HG02763 (cell line): ENCODE results near the gene CBARP.
"Not testable (repeated sequence)": the region's sequence is repeated elsewhere in the genome, so short reads cannot be mapped to it uniquely, and the experiment has no call there.

ENCODE experiments used
- ATAC-seq: cut with Tn5 transposase; IDR thresholded peaks from one replicate; pipeline ENCODE4 v1.9.1; 2021; ENCODE audit warnings: mild to moderate bottlenecking, moderate library complexity; ENCODE audit not compliant: unreplicated experiment

Gene CBARP

DNA sequence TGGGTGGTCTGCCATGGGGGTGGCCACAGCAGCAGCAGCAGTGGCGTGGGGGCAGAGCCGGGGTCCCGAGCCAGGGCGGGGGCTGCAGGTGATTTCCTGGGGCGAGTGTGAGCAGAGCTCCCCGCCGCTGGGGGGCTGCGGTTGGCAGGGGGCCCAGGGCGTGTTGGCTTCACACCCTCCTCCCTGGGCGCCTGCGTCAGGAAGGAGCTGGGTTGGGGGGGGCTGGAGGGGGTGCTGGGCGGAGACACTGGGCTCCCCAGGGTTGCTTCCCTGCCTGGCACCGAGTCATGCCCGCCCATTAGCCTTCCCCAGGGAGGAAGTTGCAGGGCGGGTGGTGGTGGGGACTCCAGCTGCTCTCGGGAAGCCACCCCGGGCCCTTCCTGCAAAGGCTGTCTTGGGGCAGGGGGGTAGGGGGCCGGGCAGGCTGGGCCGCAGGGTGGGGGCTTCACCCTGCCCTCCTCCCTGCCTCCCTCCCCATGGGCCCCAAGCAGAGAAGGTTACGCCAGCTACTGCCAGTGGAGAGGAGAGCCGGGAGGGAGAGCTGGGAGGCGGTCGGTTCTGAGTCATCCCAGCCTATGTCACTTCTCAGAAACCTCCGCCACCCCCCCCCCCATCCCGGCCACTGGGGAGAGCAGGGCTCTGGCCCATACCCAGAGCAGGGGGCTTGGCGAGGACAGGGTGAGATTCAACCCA lies 15.2 kb upstream of the CBARP start:
- ATAC-seq: no peak

DNA sequence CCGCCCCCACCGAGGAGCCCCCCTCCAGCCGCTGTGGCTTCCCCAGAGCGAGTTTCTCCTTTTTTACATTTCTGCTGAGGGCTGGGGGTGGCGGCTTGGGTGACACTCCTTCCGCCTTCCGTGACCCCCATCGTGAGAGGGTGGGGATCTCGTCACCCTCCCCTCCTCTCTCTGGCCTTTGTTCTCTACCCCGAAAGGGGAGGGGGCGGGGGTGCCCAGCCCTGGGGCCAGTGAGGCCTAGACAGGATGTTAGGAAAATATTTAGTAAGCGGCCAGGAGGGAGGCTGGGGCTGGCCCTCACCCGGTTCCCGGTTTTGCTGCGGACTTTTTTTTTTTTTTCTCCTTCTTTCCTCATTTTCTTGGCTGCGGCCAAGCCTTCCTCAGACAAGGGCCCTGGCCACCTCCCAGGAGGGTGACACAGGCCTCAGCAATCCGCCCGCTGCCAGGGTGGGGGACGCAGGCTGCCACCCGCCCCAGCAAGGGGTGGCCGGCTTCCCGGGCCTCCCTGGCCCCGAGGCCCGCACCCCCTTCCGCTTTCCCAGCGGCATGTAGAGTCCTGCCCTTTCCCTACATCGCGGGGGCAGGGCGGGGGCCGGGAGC lies 14.5 kb upstream of the CBARP start:
- ATAC-seq: no peak

DNA sequence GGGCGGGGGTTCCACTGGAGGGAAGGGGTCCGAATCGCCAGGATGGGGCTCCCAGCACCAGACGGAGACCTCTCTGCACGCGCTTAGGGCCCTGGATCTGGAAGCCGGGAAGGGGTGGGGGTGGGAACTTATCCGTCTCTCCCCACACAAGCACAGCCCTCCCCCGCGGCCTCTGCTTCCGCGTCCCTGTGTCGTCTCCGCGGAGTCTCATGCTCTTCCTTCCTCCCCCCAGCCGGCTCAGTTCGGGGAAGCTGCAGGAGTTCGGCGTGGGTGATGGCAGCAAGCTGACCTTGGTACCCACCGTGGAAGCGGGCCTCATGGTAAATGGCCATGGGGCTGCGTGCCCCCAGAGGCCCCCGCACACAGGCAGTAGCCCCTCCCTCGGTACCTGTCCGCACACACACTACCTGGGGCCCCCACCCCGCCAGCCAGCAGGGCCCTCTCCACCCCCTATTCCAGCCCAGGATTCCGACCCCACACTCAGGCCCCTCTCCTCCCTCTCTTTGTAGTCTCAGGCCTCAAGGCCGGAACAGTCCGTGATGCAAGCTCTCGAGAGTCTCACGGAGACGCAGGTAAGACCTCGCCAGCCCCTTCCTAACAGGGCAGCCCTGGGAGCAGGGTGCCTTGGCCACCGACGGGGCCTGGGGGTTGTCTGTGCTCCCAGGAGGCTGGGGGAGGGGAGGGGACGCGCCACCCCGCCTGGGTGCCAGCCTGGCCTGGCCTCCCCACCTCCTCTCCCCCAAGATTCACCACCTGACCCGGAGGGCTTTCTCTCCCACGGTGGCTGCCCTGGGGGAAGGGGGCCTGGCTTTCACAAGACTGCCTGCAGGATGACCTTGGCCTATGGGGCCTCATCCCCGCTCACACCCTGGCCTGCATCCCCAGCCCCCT lies 13.8 kb upstream of the CBARP start:
- ATAC-seq: no peak

DNA sequence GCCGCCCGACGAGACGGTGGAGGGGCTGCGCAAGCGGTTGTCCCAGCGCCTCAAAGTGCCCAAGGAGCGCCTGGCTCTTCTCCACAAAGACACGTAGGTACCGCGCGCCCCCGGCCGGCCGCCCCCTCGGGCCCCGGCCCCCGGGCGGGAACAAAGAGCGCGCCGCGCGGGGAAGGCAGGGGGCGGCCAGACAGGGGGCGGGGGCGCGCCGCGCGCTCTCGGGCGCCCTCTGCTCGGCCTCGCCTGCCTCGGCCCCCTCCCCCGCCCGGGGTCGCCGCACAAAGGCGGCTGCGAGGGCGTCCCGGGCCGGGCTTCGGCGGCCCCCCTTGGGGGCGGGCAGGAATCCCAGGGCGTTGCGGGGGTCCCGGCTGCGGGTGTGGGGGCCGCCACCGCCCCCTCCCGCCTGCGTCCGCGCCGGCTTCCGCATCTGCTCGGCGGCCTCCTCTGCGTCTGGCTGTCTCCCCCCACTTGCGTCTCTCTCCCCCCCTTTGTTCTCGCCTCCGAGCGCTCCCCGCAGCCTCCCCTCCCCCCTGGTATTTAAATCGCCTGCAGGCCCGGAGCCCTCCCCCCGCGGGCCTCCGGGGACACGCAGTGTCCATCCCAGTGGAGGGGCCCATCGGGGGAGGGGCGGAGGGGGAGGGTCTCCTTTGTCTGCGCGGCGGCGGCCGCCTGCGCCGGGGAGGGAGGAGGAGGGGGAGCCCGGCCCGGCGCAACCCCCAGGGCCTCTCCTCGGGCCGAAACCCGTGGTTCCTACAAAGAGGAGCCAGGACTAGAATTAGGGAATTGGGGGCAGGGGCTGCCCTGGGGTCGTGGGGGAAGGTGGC lies 12.8 kb upstream of the CBARP start:
- ATAC-seq: no peak

DNA sequence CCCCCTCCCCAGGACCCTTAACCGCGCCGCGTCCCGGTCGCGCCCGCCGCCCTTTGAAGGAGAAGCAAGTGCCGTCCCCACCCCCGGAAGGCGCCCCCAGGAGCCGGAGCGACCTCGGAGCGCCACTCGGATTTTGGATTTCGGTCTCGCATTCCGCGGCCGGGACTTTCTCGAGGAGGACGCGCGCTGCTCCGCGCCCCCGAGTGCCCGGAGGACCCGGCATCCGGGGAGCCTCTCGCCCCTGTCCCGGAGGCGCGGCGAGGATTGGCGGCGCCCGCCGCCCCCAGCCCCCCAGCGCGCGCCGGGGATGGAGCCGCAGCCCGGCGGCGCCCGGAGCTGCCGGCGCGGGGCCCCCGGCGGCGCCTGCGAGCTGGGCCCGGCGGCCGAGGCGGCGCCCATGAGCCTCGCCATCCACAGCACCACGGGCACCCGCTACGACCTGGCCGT lies 12.2 kb upstream of the CBARP start:
- peak; percentile 0 for ATAC-seq

DNA sequence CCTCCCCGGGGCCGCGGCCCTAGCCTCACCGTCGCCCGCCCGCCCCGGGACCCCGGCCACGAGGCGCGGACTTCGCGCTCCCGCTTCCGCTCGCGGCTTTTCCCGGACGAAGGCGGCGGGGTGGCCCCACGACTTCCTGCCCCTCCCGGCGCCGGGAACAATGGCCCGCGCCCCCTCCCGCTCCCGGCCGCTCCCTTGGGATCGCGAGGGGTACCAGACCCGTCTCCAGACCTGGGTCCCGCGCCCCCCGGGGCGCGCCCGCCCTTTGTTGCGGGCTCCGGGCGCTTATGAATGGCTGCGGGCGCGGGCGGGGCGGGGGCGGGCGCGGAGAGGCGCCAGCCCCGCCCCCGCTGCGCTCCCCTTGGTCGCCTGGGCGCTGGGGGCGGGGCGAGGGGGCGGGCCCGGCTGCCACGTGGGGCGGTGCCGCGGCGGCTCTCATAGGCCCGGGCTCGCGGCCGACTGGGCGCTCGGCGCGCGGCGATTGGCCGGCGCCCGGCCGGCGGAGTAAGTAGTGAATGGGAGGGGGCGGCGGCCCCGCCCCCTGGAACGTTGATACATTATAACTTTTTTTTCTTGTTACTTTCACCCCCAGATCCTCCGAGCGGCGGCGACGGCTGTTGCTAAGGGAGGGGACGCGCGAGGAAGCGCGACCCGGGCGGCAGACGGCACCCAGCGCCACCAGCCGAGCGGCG lies 11.6 kb upstream of the CBARP start:
- peak; percentile 43 for ATAC-seq

DNA sequence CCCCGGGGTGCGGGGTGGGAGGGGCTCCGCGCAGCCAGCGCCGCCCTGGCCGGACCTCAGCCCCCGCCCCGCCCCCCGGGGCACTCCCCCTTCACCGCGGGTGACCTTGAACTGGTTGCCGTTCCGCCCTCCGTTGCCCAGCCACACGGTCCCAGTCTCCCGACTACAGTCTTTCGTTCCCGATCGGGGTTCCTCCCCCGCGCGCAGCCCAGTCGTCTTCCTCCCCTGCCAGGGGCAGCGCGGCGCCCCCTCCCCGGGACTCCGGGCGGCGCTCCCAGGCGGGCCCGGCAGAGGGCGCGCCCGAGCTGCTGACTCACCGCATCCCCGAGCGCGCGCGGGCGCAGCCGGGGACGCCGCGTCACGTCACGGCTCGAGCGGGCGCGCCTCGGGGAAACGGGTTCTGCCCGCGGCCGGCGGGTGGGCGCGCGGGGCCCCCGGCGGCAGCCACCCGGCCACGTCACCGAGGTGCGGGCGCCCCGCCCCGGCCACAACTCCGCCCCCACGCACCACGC lies 11.0 kb upstream of the CBARP start:
- ATAC-seq: peak; percentile 33

DNA sequence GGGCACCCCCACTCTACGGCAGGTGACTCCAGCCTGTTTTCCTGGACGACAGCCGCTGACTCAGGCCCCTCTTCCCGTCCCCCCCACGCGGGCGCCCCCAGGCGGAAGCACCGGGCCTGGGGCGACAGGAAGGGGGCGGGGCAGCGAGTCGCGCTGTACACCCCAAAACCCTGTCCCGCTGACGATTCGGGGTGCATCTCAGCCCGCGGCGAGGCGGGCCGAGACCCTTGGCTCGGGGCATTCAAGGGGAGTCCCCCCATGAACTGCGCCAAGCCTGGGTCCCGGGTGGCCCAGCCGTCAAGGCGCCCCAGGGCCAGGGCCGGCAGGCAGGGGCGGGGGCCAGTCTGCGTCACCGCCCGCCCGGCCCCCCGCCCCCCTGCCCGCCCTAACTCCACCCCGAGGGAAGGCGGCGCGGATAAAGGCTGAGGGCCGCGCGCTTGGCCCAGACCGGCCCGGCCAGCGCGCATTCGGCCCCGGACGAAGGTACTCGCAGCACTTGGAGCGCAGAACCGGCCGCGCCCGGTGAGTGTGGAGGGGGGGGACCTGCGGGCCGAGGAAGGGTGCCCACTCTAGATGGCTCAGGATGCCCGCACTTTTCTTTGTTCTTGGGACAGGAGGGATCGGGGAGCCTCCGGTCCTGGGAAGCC lies 10.5 kb upstream of the CBARP start, which contains the start of gene MIDN:
TSS of gene MIDN (plus strand) at position 445 of the 647 bp plus-strand sequence. CDS start 1,714 bp downstream, outside the sequence.
- peak; percentile 8 for ATAC-seq

DNA sequence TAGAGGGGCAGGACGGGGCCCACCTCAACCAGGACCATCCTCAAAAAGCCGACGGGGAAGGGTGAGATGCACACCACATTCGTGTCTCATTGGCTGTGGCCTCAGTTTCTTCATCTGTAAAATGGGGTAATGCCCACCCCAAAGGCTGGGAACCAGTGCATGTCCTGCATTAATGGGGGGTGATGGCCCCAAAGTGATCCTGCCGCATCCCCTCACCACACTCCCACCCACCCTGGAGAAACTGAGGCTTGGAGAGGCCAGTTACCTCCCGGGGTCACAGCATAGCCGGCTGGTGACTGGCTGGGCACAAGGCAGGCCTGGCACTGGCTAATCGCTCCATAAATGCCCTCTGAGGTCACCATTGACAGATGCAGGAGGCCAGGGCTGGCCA lies 9.9 kb upstream of the CBARP start:
- no peak for ATAC-seq

DNA sequence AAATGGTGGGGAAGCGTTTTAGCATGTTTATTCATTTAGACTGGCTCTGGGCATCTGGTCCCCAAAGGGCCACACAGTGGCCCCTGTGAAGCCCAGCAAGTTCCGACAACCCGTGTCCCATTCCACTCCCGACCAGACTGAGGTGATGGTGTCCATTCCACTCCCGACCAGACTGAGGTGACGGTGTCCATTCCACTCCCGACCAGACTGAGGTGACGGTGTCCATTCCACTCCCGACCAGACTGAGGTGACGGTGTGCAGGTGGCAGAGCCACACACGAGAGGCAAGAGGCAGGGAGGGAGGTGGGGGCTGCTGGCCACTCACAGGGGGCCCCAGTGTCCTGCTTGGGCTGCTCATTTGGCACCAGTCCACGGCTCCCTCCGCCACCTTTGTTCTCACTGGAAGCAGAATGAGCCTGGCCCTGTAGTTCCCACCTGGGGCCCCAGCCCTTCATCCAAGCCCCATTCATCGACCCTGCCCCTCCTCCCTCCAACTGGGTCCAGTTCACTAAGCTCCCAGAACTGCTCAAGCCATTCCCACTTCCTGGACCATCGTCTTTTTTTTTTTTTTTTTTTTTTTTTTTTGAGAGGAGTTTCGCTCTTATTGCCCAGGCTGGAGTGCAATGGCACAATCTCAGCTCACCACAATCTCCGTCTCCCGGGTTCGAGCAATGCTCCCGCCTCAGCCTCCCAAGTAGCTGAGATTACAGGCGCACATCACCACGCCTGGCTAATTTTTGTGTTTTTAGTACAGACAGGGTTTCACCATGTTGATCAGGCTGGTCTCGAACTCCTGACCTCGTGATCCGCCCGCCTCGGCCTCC lies 8.7 kb upstream of the CBARP start:
- not testable (repeated sequence) for ATAC-seq

DNA sequence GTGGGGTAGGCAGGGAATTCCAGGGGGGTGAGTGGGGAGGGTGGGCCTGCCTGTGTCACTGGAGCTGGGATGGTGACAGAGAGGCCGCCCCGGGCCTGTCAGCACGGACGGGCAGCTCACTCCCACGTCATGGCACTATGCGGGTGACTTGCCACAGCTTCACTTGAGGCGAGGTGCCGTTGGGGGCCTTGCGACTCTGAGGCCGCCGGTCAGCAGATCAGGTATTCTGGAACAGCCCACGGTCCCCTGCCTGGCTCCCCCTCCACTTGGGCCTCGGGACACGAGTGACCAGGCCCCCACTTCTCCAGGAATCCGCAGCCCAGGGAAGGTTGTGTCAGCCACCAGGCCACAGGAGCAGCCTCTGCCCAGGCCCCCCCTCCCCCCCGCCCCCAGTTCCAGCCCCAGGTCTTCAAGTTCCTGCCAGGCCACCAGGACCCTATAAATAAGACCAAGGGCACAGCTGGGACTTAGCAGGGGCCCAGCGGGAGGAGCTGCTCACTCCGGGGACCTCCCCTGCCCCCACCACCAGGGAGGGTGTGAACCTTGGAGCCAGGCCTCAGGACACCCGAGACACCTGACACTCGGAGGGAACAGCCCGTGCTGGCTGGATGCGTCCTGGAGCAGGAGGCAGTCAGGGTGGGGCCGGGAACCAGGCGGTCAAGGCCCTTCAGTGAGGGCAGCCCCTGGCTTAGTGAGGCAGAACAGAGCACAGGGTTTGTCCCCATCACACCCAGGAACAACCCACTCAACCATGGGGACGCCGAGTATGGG lies 7.9 kb upstream of the CBARP start:
- no peak for ATAC-seq

DNA sequence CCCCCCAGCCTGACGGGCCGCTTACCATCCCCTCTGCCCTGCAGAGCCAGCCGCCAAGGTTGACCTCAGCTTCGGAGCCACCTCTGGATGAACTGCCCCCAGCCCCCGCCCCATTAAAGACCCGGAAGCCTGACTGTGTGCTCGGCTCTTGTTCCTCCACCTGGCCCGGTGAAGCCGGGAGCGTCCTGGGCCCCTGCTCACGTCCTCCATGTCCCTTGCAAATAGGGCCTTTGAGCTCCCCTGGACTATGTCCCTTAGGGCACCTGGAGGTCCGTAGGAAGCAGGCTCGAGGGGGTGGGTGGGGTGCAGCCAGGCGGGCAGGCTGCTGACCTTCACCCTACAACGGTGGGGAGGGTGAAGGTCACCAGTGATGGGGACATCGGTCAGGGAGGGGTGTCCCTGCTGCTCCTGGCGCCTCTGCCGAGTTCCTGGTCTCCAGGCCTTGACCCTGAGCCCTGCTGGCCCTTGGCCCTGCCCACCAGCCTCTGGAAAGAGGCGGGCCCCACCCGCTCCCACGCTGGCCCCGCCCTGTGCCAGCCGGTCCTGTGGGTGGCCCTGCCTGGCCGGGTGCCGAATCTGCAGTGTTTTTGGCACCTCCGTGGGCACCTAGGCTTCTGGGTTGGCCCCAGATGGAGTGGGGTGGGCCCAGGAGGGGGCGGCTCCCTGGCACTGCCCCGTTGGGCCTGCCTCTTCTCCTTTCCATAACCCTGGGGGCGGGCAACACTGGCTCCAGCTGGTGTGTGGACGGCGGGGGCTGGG lies 7.1 kb upstream of the CBARP start:
- ATAC-seq: no peak

DNA sequence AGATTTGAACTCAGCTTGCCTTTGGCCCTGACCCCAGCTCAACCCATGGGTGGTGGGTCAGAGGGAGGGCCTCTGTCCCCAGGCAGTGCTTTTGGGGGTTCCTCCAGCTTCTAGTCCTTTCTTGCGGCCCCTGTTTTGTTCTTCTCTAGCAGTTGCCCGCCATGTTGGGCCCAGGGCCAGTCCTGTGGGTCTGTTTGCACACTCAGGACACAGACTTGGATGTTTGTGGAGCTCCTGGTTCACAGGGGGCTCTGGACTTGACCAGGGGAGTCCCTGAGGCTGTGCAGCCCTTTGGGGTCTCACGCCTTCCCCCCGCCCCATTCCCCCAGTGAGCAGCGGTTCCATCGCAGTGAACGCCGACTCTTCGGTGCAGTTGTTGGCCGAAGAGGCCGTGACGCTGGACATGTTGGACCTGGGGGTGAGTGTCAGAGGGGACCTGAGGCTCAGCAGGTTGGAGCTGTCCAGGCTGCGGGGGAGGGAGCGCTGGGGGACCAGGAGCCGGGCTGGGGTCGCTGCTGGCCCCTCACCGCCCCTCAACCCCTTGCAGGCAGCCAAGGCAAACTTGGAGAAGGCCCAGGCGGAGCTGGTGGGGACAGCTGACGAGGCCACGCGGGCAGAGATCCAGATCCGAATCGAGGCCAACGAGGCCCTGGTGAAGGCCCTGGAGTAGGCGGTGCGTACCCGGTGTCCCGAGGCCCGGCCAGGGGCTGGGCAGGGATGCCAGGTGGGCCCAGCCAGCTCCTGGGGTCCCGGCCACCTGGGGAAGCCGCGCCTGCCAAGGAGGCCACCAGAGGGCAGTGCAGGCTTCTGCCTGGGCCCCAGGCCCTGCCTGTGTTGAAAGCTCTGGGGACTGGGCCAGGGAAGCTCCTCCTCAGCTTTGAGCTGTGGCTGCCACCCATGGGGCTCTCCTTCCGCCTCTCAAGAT lies 6.2 kb upstream of the CBARP start:
- ATAC-seq: no peak

DNA sequence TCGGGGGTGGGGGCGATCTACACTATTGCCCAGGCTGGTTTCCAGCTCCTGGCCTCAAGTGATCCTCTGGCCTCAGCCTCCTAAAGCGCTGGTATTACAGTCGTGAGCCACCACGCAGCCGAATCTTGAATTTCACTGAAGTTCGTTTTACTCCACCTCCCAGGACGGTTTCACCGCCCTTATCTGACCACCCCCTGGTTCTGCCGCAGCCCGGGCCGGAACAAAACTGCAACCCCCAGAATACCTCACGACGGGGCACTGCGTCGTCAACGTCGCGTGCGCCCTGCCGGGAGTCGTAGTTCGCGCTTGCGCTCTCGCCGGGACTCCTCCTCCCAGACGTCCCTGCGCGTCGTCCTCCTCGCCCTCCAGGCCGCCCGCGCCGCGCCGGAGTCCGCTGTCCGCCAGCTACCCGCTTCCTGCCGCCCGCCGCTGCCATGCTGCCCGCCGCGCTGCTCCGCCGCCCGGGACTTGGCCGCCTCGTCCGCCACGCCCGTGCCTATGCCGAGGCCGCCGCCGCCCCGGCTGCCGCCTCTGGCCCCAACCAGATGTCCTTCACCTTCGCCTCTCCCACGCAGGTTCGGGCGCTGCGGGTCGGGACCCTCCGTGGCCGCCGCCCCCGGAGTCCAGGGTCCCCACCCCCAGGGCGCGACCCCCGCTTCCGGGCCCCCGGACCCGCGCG lies 3.8 kb upstream of the CBARP start, which contains the start of gene ATP5F1D:
TSS of gene ATP5F1D (plus strand) at position 335 of the 679 bp plus-strand sequence. CDS start at position 435, 100 bp downstream.
- peak; percentile 57 for ATAC-seq

DNA sequence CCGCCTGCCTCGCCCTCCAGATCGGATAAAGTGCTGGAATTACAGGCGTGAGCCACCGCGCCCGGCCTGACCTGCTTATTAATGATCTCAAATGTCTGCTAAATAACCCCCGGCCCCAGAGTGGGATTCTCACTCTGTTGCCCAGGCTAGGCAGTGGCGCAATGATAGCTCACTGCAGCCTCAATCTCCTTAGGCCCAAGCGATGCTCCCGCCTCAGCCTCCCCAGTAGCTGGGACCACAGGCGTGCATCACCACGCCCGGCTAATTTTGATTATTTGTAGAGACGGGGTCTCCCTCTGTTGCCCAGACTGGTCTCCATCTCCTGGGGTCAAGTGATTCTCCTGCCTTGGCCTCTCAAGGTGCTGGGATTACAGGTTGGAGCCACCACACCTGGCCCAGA lies 3.1 kb upstream of the CBARP start:
- ATAC-seq: no peak
